ENCODE measurements around the gene SLC22A5.
"Not testable (repeated sequence)": the region's sequence is repeated elsewhere in the genome, so short reads cannot be mapped to it uniquely, and the experiment has no call there.

SLC22A5 gene

GRCh38 chr5:132394667-132395259, 25.3 kb downstream of the SLC22A5 start:
- no peak overlapping the region for H3K27ac ChIP-seq
- TF ChIP-seq CTCF (conservative IDR thresholded peaks at IDR 0.05) = no peak

DNA sequence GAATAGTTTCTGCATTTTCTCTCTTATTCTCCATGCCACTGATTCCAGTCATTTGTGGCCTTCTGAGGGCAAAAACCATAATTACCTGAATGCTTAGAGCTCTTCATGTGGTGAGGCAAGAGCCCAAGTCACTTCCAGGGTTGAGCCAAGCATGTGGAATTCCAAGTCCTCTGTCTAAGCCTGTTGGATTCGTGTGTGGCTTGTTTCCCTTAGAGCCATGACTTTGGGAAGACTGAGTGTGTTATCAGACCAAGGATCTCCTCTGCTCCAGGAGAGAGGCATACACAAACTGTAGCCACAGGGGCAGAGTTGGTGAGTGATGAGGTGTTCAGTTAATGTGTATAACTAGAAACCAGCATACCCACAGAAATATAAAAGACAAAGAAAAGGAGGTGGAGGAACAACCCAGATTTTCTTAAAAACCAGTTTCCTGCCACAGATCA, 27.1 kb downstream of the SLC22A5 start:
- no peak overlapping the region for H3K27ac ChIP-seq
- no peak for TF ChIP-seq CTCF (conservative IDR thresholded peaks at IDR 0.05)

GRCh38 chr5:132397224-132397623, 27.7 kb downstream of the SLC22A5 start:
- no peak overlapping the region for H3K27ac ChIP-seq
- TF ChIP-seq CTCF (conservative IDR thresholded peaks at IDR 0.05) = no peak

DNA sequence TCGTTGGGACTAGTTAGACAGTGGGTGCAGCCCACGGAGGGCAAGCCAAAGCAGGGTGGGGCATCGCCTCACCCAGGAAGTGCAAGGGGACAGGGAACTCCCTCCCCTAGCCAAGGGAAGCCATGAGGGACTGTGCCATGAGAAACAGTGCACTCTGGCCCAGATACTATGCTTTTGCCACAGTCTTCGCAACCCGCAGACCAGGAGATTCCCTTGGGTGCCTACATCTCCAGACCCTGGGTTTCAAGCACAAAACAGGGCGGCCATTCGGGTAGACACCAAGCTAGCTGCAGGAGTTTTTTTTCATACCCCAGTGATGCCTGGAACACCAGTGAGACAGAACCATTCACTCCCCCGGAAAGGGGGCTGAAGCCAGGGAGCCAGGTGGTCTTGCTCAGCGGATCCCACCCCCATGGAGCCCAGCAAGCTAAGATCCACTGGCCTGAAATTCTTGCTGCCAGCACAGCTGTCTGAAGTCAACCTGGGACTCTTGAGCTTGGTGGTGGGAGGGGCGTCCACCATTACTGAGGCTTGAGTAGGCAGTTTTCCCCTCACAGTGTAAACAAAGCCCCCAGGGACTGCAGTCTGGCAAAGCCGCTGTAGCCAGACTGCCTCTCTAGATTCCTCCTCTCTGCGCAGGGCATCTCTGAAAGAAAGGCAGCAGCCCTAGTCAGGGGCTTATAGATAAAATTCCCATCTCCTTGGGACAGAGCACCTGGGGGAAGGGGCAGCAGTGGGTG, 28.6 kb downstream of the SLC22A5 start:
- H3K27ac ChIP-seq = not testable (repeated sequence)

- not testable (repeated sequence) for H3K27ac ChIP-seq
Observed at GRCh38 chr5:132404041-132404440, 34.5 kb downstream of the SLC22A5 start.

DNA sequence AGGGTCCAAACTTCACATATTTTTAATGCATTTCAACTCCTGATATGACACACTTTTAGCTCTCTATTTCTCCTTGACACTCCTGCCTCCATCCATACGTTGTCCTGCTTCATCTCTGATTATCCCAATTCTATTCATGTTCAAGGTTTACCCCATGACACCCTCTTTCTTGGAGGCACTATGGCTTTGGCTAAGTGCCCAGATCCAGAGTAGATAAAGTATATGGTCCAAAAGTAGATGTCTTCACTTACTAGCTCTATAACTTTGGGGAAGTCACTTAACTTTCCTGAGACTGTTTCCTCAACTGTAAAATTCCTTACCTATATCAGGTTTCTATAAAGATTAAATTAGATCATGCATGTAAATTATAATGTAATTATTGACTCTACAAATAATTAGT, 36.1 kb downstream of the SLC22A5 start:
- H3K27ac ChIP-seq = no peak overlapping the region
- TF ChIP-seq CTCF (conservative IDR thresholded peaks at IDR 0.05) = no peak

GRCh38 chr5:132406144-132406783, 36.8 kb downstream of the SLC22A5 start:
- H3K27ac ChIP-seq = no peak overlapping the region
- TF ChIP-seq CTCF (conservative IDR thresholded peaks at IDR 0.05) = no peak

GRCh38 chr5:132407970-132408369, 38.5 kb downstream of the SLC22A5 start:
- H3K27ac ChIP-seq = peak overlapping the region; percentile 98
- TF ChIP-seq CTCF (conservative IDR thresholded peaks at IDR 0.05) = no peak

All from VCaP (cell line).